Measurements from ENCODE around the gene NR5A2. TPM values are rescaled to one million over a fixed set of nuclear protein-coding genes. Genes with fewer than 3 reads are reported as not detected.

NR5A2 gene
- total RNA-seq, 1 experiment from 2014 or later, result 22.3 TPM

- peaks cover 20% of the 10 kb centered on the region for H3K4me1 Mint-ChIP-seq
- no peak for DNase-seq (ENCODE audit: low spot score)
- H3K27me3 Mint-ChIP-seq (ENCODE audit: low read depth), result no peaks in the 10 kb centered on the region
- peaks cover 5% of the 10 kb centered on the region for H3K36me3 Mint-ChIP-seq
- no peaks in the 10 kb centered on the region for H3K9me3 Mint-ChIP-seq
- no peak for ATAC-seq
- ChIA-PET POLR2A (no interaction called here), CTCF (no interaction called here)
- TF ChIP-seq HMGA2 (CRISPR knock-in tag; IDR thresholded peaks at IDR 0.05) (no peak), KAT7 (CRISPR knock-in tag; IDR thresholded peaks at IDR 0.05; ENCODE audit: borderline replicate concordance) (no peak), AR (CRISPR knock-in tag; IDR thresholded peaks at IDR 0.05) (no peak), ZNF532 (CRISPR knock-in tag; IDR thresholded peaks at IDR 0.05; ENCODE audit: borderline replicate concordance) (no peak), ZNF138 (CRISPR knock-in tag; conservative IDR thresholded peaks at IDR 0.05) (no peak), FOXJ3 (CRISPR knock-in tag; IDR thresholded peaks at IDR 0.05; ENCODE audit: borderline replicate concordance) (no peak), ATF3 (CRISPR knock-in tag; conservative IDR thresholded peaks at IDR 0.05) (no peak), HMGXB4 (CRISPR knock-in tag; IDR thresholded peaks at IDR 0.05) (no peak), STAT6 (CRISPR knock-in tag; conservative IDR thresholded peaks at IDR 0.05; ENCODE audit: low read depth) (no peak), ZMAT4 (CRISPR knock-in tag; IDR thresholded peaks at IDR 0.05) (no peak), ZNF121 (CRISPR knock-in tag; IDR thresholded peaks at IDR 0.05) (no peak), AFF4 (CRISPR knock-in tag; IDR thresholded peaks at IDR 0.05; ENCODE audit: borderline replicate concordance) (no peak), GABPB1 (CRISPR knock-in tag; IDR thresholded peaks at IDR 0.05) (no peak), ZNF671 (CRISPR knock-in tag; IDR thresholded peaks at IDR 0.05) (no peak), USF1 (CRISPR knock-in tag; IDR thresholded peaks at IDR 0.05) (no peak), NR1H2 (CRISPR knock-in tag; IDR thresholded peaks at IDR 0.05) (no peak)
- H3K27ac Mint-ChIP-seq, result no peak overlapping the region
- H3K4me3 Mint-ChIP-seq, result no peak overlapping the region
These were observed 45.3 kb downstream of the NR5A2 start for GRCh38 chr1:200072636-200073285.
